ENCODE results near the gene COMT.

The COMT gene

GRCh38 chr22:19977296-19978243 lies 36.0 kb downstream of the COMT start:
- Histone ChIP-seq H3K4me3 (ENCODE audit: low read depth, low read length) (no peak overlapping the region), H3K4me1 (ENCODE audit: control insufficient read depth, insufficient read depth, low read length) (no peaks in the 10 kb centered on the region), H3K9me3 (ENCODE audit: control insufficient read depth, insufficient read depth, low read depth, low read length) (no peaks in the 10 kb centered on the region), H3K27ac (ENCODE audit: extremely low read depth, low read depth, low read length) (no peak overlapping the region), H3K36me3 (ENCODE audit: control insufficient read depth in 2 of 2, insufficient read depth in 1 of 2, low read length in 2 of 2) (peaks cover 0 to 69% of the 10 kb centered on the region in 2 experiments; a peak in 1 of 3 replicates)
- TF ChIP-seq ZNF391 (tag by site-specific recombination; IDR thresholded peaks at IDR 0.05; ENCODE audit: borderline replicate concordance, low read depth) (no peak), ZEB2 (tag by site-specific recombination; IDR thresholded peaks at IDR 0.05) (no peak), ZNF768 (tag by site-specific recombination; IDR thresholded peaks at IDR 0.05) (no peak), ZNF280D (tag by site-specific recombination; IDR thresholded peaks at IDR 0.05) (no peak), ZNF248 (tag by site-specific recombination; IDR thresholded peaks at IDR 0.05) (no peak), ZNF132 (tag by site-specific recombination; IDR thresholded peaks at IDR 0.05; ENCODE audit: borderline replicate concordance) (no peak), SP2 (tag by site-specific recombination; IDR thresholded peaks at IDR 0.05) (no peak), ZNF664 (tag by site-specific recombination; IDR thresholded peaks at IDR 0.05) (no peak), ZBTB20 (tag by site-specific recombination; IDR thresholded peaks at IDR 0.05) (no peak), SP7 (tag by site-specific recombination; IDR thresholded peaks at IDR 0.05) (no peak), ZNF843 (tag by site-specific recombination; IDR thresholded peaks at IDR 0.05) (no peak), ZNF155 (tag by site-specific recombination; IDR thresholded peaks at IDR 0.05) (no peak)
- TF ChIP-seq, protein P1, sequence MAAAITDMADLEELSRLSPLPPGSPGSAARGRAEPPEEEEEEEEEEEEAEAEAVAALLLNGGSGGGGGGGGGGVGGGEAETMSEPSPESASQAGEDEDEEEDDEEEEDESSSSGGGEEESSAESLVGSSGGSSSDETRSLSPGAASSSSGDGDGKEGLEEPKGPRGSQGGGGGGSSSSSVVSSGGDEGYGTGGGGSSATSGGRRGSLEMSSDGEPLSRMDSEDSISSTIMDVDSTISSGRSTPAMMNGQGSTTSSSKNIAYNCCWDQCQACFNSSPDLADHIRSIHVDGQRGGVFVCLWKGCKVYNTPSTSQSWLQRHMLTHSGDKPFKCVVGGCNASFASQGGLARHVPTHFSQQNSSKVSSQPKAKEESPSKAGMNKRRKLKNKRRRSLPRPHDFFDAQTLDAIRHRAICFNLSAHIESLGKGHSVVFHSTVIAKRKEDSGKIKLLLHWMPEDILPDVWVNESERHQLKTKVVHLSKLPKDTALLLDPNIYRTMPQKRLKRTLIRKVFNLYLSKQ (tag by site-specific recombination; IDR thresholded peaks at IDR 0.05; ENCODE audit: borderline replicate concordance) = no peak
- TF ChIP-seq, protein P2, sequence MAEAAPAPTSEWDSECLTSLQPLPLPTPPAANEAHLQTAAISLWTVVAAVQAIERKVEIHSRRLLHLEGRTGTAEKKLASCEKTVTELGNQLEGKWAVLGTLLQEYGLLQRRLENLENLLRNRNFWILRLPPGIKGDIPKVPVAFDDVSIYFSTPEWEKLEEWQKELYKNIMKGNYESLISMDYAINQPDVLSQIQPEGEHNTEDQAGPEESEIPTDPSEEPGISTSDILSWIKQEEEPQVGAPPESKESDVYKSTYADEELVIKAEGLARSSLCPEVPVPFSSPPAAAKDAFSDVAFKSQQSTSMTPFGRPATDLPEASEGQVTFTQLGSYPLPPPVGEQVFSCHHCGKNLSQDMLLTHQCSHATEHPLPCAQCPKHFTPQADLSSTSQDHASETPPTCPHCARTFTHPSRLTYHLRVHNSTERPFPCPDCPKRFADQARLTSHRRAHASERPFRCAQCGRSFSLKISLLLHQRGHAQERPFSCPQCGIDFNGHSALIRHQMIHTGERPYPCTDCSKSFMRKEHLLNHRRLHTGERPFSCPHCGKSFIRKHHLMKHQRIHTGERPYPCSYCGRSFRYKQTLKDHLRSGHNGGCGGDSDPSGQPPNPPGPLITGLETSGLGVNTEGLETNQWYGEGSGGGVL (tag by site-specific recombination; IDR thresholded peaks at IDR 0.05) = no peak
- ChIA-PET POLR2A (interaction anchor here (1.3 to 1.5 kb wide), 2 partner anchors 9 to 102 kb away, joined by 4 to 5 read pairs; partner anchors contain the start of gene DGCR8), CTCF (interaction anchor here (0.7 to 0.8 kb wide), 2 partner anchors 36 to 255 kb away, joined by 3 to 4 read pairs; no protein-coding TSS in a partner anchor)

- ChIA-PET POLR2A (interaction anchor here (0.5 to 1.5 kb wide), 2 partner anchors 16 to 101 kb away, joined by 3 to 4 read pairs; partner anchors contain the start of gene DGCR8), CTCF (interaction anchor here (0.8 kb wide), 1 partner anchor 34 kb away, joined by 4 read pairs; no protein-coding TSS in a partner anchor)
- H3K27ac ChIP-seq (ENCODE audit: extremely low read depth, low read depth, low read length) = no peak overlapping the region
- H3K36me3 ChIP-seq (ENCODE audit: control insufficient read depth in 2 of 2, insufficient read depth in 1 of 2, low read length in 2 of 2) = peaks cover 0 to 58% of the 10 kb centered on the region in 2 experiments; a peak in 1 of 3 replicates
- no peak overlapping the region for H3K4me3 ChIP-seq (ENCODE audit: low read depth, low read length)
- no peak for TF ChIP-seq ZNF221 (tag by site-specific recombination; IDR thresholded peaks at IDR 0.05; ENCODE audit: borderline replicate concordance)
- TF ChIP-seq ZNF585B (tag by site-specific recombination; IDR thresholded peaks at IDR 0.05) = no peak
- TF ChIP-seq MEIS1 (CRISPR knock-in tag; IDR thresholded peaks at IDR 0.05; ENCODE audit: borderline replicate concordance) = no peak
- peaks cover 4% of the 10 kb centered on the region for H3K4me1 ChIP-seq (ENCODE audit: control insufficient read depth, insufficient read depth, low read length)
- H3K9me3 ChIP-seq (ENCODE audit: control insufficient read depth, insufficient read depth, low read depth, low read length) = no peaks in the 10 kb centered on the region
Measured at GRCh38 chr22:19978748-19979147, 37.2 kb downstream of the COMT start.
